GM12872 (cell line): ENCODE results near the gene ETS1.

Source experiments
- TF ChIP-seq, protein P1 (sequence below): IDR thresholded peaks from 3 replicates; pipeline ENCODE4 v1.5.1; 2011; ENCODE audit warnings: low read depth, mild to moderate bottlenecking, low read length, moderate library complexity; ENCODE audit not compliant: insufficient read depth

Gene ETS1

DNA sequence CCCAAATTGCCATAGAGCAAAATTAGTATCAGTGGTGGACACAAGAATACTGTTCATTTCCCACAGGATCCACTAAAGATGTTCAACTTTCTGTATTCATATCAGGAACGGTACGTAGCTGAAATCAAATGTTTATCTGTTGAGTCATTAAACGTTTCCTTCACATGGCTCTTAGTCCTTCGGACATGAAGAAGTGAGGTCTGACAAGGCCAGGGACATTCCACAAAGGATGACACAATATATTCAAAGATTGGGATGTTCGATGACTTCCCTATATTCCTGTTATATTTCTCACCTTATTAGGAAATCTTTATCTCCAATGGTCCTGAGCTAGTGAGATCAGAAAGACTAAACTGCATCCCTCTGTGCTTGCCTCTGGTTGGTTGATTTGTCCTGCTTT is 129.0 kb downstream of the ETS1 start:
- TF ChIP-seq, protein P1, sequence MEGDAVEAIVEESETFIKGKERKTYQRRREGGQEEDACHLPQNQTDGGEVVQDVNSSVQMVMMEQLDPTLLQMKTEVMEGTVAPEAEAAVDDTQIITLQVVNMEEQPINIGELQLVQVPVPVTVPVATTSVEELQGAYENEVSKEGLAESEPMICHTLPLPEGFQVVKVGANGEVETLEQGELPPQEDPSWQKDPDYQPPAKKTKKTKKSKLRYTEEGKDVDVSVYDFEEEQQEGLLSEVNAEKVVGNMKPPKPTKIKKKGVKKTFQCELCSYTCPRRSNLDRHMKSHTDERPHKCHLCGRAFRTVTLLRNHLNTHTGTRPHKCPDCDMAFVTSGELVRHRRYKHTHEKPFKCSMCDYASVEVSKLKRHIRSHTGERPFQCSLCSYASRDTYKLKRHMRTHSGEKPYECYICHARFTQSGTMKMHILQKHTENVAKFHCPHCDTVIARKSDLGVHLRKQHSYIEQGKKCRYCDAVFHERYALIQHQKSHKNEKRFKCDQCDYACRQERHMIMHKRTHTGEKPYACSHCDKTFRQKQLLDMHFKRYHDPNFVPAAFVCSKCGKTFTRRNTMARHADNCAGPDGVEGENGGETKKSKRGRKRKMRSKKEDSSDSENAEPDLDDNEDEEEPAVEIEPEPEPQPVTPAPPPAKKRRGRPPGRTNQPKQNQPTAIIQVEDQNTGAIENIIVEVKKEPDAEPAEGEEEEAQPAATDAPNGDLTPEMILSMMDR: no peak

GRCh38 chr11:128457874-128458273 is 129.5 kb downstream of the ETS1 start:
- TF ChIP-seq, protein P1: no peak

DNA sequence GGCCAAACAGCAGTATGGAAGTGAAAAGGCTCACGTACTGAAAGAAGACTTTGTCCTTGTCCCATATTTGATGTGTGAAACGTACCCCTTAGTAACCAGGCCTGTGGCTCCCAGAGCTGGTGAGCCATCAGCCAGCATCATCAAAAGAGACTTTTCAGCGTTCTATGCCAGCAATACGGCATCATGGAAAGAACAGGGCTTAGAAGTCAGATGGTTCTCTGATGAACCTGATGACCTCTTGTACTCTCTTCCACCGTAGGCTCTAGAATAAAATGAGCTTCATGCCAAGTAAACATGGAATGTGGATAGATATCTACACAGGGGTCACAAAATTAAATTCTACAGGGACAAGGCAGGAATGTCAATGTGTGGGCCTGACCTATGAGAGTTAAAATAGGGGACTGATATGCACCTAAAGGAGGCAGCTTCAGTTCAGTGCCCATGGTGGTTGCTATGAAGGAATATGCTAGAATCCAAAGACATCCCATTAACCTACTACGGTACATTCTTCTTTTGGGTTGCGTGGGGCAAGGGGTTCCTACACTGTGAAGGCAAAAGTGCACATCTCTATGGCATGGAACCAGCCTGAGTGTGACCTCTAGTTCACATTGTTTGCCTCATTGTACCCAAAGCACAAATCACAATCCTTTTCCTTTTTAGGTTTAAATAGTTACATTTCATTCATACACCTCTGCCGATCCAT is 130.6 kb downstream of the ETS1 start:
- TF ChIP-seq, protein P1: no peak

GRCh38 chr11:128455766-128456165 is 131.6 kb downstream of the ETS1 start:
- TF ChIP-seq, protein P1: no peak

GRCh38 chr11:128453444-128454336 is 133.7 kb downstream of the ETS1 start:
- TF ChIP-seq, protein P1: no peak

DNA sequence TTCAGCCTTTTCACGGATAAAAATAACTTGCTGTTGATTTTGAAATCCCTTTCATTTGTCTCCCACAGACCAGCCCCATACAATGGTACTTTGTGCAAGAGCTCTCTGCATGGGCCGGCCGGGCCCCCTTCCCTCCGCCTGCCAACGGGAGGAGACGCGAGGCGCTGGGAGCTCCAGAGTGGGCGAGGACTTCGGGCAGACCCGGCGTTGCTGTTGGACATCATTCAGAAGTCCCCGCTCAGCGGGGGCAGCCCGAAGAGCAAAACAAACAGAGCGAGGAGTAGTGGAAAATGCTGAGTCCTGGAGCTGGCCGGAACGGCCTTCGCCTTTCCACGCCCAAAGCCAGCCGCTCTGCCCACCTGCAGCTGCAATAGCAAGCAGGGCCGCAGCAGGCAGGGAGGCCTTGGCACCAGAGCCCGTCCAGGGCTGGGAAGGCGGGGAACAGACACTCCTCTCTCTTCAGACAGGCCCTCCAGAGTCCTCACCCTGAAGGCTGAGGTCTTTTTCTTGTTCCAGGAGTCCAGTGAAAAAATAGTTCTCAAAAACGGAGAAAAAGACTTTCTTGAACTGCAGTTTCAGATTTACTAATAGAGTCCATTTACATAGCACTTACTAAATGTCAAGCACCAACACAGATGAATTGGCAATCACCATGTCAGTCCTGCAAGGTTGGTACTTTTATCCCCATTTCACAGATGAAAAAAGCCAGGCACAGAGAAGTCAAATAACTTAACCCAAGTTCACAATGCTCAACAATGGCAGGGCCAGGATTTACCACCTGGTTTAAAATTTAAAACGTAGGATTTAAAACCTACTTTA is 135.5 kb downstream of the ETS1 start:
- TF ChIP-seq, protein P1: no peak
